Left forelimb (tissue), 1 donor: ENCODE results near the gene FLOT2.
"Not testable (repeated sequence)": the region's sequence is repeated elsewhere in the genome, so short reads cannot be mapped to it uniquely, and the experiment has no call there.

Experiments
- DNase-seq: peaks from one replicate; pipeline ENCODE4 v3.0.0-alpha.2; 2018; ENCODE audit warnings: low spot score

Gene FLOT2

GRCh38 chr17:28916302-28916934 lies 18.9 kb upstream of the FLOT2 start:
- no peak for DNase-seq

GRCh38 chr17:28912938-28913333 lies 15.4 kb upstream of the FLOT2 start:
- DNase-seq, result no peak

GRCh38 chr17:28912281-28912937 lies 14.9 kb upstream of the FLOT2 start:
- no peak for DNase-seq

GRCh38 chr17:28911411-28912045 lies 14.0 kb upstream of the FLOT2 start:
- DNase-seq, result no peak

- DNase-seq, result no peak
Observed at GRCh38 chr17:28910534-28910933, 13.0 kb upstream of the FLOT2 start.

- no peak for DNase-seq
Observed at GRCh38 chr17:28908640-28909167, 11.2 kb upstream of the FLOT2 start.

- DNase-seq, result no peak
Observed at GRCh38 chr17:28907709-28908475, 10.4 kb upstream of the FLOT2 start.

GRCh38 chr17:28906706-28907438 lies 9.3 kb upstream of the FLOT2 start:
- DNase-seq, result no peak

- DNase-seq, result no peak
Observed at GRCh38 chr17:28906276-28906675, 8.7 kb upstream of the FLOT2 start.

GRCh38 chr17:28904800-28905199 lies 7.3 kb upstream of the FLOT2 start:
- no peak for DNase-seq

- not testable (repeated sequence) for DNase-seq
Observed at GRCh38 chr17:28903546-28903841, 6.0 kb upstream of the FLOT2 start.

- peak; percentile 88 for DNase-seq
Observed at GRCh38 chr17:28902819-28903545, 5.4 kb upstream of the FLOT2 start, which contains the start of gene DHRS13. TSS of gene DHRS13 (minus strand) at chr17:28903079. CDS start at chr17:28902944, 135 bp downstream.

GRCh38 chr17:28901866-28902818 lies 4.6 kb upstream of the FLOT2 start:
- DNase-seq, result no peak

- no peak for DNase-seq
Observed at GRCh38 chr17:28900986-28901726, 3.6 kb upstream of the FLOT2 start.

GRCh38 chr17:28899212-28899815 lies 1.8 kb upstream of the FLOT2 start:
- DNase-seq, result no peak

GRCh38 chr17:28898527-28898955 lies 1.0 kb upstream of the FLOT2 start:
- DNase-seq, result no peak

GRCh38 chr17:28897769-28898526 lies 415 bp upstream of the FLOT2 start:
- DNase-seq, result peak; percentile 73

GRCh38 chr17:28896491-28896883 lies 1.0 kb downstream of the FLOT2 start:
- no peak for DNase-seq
